Measurements from ENCODE around the gene CAST. TPM values are rescaled to one million over a fixed set of nuclear protein-coding genes. Genes with fewer than 3 reads are reported as not detected.

CAST gene
- total RNA-seq, 1 experiment from 2014 or later, result 52.3 TPM

DNA sequence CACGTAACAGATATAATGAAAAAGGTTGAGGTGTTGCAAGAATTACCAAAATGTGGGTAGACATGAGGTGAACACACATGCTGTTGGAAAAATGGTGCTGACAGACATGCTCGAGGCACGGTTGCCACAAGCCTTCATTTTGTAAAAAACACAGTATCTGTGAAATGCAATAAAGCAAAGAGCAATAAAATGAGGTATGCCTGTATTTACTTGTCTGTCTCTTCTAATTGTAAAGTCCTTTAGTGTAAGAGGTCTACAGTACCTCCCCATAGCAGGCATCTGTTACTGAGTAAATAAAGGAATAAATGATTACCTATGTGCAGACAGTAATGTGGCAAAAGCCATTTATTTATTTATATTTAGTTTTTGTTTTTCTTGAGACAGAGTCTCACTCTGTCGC, 3.0 kb upstream of the CAST start:
- Histone ChIP-seq H2BK15ac (ENCODE audit: low read depth, low read length) (no peak overlapping the region), H3K23me2 (ENCODE audit: insufficient read length, low read depth, low read length, poor library complexity, severe bottlenecking) (peaks cover 22% of the 10 kb centered on the region), H3K4ac (ENCODE audit: low read depth, low read length) (no peak overlapping the region), H3K18ac (ENCODE audit: insufficient read length, low read depth, low read length) (no peak overlapping the region), H4K20me1 (ENCODE audit: control insufficient read depth, insufficient read depth, insufficient read length) (no peaks in the 10 kb centered on the region), H4K8ac (replicated peaks; ENCODE audit: insufficient read length, low read depth, low read length) (no peak overlapping the region), H3K9ac (ENCODE audit: extremely low read depth, insufficient read length, low read length) (no peak overlapping the region), H4K91ac (ENCODE audit: insufficient read length, low read depth, low read length) (no peak overlapping the region), H3K79me1 (ENCODE audit: insufficient read depth, low read depth, low read length, poor library complexity, severe bottlenecking) (no peaks in the 10 kb centered on the region), H3K4me2 (ENCODE audit: insufficient read depth, insufficient read length, low read length) (no peak overlapping the region), H2BK5ac (ENCODE audit: insufficient read length, low read length) (no peak overlapping the region), H3T11ph (ENCODE audit: low read length) (no peak overlapping the region), H3K27me3 (ENCODE audit: insufficient read depth, low read length) (peaks cover 11% of the 10 kb centered on the region; the same call in 1 of the 2 replicates), H2AFZ (ENCODE audit: low read length) (no peak overlapping the region), H2BK120ac (ENCODE audit: low read depth, low read length, poor library complexity, severe bottlenecking) (no peak overlapping the region), H2BK12ac (ENCODE audit: insufficient read length, low read depth, low read length) (no peak overlapping the region), H3K27ac (ENCODE audit: insufficient read length, low read depth, low read length) (no peak overlapping the region), H3K14ac (ENCODE audit: insufficient read depth, low read length) (no peak overlapping the region), H4K5ac (ENCODE audit: insufficient read length, low read depth, low read length) (no peak overlapping the region), H3K4me1 (ENCODE audit: insufficient read depth, low read length) (no peaks in the 10 kb centered on the region), H3K23ac (ENCODE audit: insufficient read length, low read depth, low read length) (no peak overlapping the region), H3K79me2 (ENCODE audit: insufficient read depth, low read length) (no peaks in the 10 kb centered on the region), H3K56ac (ENCODE audit: insufficient read length, low read depth, low read length) (no peak overlapping the region), H2BK20ac (ENCODE audit: low read depth, low read length, poor library complexity, severe bottlenecking) (no peak overlapping the region), H2AK5ac (ENCODE audit: insufficient read length, low read length) (no peak overlapping the region), H3K9me3 (ENCODE audit: control insufficient read depth, low read depth, low read length) (no peaks in the 10 kb centered on the region)
- H3K4me1 Mint-ChIP-seq, result peaks cover 24 to 26% of the 10 kb centered on the region in 2 experiments
- WGBS (ENCODE audit: extremely low coverage, insufficient read length, low lambda C conversion rate), result no CpG with 5 or more reads among the region's 4 CpGs
- DNase-seq, result no peak
- H3K27ac Mint-ChIP-seq, result no peak overlapping the region
- H3K27me3 Mint-ChIP-seq (ENCODE audit: low read depth), result peaks cover 43% of the 10 kb centered on the region
- H3K4me3 Mint-ChIP-seq, result no peak overlapping the region
- no peaks in the 10 kb centered on the region; a peak in 2 of 5 replicates for H3K9me3 Mint-ChIP-seq
- TF ChIP-seq CTCF (conservative IDR thresholded peaks at IDR 0.05), result no peak
- H3K36me3 Mint-ChIP-seq (ENCODE audit: insufficient read depth in 1 of 3, low read depth in 3 of 3), result 0 out of 7 replicates have a peak, but pooled peaks cover 0 to 2% (median 0%) of the 10 kb centered on the region in 3 experiments

Data from H9 (cell line).